Measurements from ENCODE around the gene DAG1.

GRCh38 chr3:49427586-49427985 lies 42.5 kb upstream of the DAG1 start:
- TF ChIP-seq, protein P1, sequence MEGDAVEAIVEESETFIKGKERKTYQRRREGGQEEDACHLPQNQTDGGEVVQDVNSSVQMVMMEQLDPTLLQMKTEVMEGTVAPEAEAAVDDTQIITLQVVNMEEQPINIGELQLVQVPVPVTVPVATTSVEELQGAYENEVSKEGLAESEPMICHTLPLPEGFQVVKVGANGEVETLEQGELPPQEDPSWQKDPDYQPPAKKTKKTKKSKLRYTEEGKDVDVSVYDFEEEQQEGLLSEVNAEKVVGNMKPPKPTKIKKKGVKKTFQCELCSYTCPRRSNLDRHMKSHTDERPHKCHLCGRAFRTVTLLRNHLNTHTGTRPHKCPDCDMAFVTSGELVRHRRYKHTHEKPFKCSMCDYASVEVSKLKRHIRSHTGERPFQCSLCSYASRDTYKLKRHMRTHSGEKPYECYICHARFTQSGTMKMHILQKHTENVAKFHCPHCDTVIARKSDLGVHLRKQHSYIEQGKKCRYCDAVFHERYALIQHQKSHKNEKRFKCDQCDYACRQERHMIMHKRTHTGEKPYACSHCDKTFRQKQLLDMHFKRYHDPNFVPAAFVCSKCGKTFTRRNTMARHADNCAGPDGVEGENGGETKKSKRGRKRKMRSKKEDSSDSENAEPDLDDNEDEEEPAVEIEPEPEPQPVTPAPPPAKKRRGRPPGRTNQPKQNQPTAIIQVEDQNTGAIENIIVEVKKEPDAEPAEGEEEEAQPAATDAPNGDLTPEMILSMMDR (IDR thresholded peaks at IDR 0.05), result no peak
- TF ChIP-seq EZH2phosphoT487 (IDR thresholded peaks at IDR 0.05), result no peak
- no peak for TF ChIP-seq EZH2 (IDR thresholded peaks at IDR 0.05)
